Stimulated activated CD4-positive, alpha-beta T cell treated with anti-CD3 and anti-CD28 coated beads, Interleukin-4, amount 100 ng/mL, for 48 hours (primary cell): ENCODE results near the gene VPS13D.

Source experiments
- DNase-seq, 2 donors: peaks; one replicate each; pipeline ENCODE4 v3.0.0-alpha.2; 2020; ENCODE audit warnings: low read depth in 2 of 2

VPS13D gene

GRCh38 chr1:12229835-12230548, at the start of gene VPS13D:
Gene VPS13D (plus strand): TSS chr1:12230030. CDS start chr1:12234267, 4,237 bp downstream.
- DNase-seq = peak; percentile 83 to 85

GRCh38 chr1:12180315-12180714, 49.5 kb upstream of the VPS13D start:
- DNase-seq = no peak

DNA sequence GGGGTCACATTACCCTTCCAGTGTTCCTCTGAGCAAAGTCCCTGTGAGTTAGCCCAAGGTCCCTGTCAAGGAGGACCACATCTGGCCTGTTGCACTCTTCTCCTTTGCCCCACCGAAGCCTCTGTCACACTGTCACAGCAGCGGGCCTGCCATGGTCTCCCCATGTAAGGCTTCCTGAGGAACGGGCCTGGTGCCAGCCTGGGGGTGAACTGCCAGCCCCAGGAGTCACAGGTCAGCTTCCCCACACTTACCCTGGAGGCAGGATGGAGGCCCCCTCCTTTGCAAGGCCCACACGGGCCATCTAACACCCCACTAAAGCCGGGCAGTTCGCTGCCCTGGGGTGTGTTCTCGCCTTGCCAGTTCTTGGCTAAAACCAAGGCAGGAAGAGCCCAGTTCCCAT, 48.9 kb upstream of the VPS13D start:
- DNase-seq = no peak

DNA sequence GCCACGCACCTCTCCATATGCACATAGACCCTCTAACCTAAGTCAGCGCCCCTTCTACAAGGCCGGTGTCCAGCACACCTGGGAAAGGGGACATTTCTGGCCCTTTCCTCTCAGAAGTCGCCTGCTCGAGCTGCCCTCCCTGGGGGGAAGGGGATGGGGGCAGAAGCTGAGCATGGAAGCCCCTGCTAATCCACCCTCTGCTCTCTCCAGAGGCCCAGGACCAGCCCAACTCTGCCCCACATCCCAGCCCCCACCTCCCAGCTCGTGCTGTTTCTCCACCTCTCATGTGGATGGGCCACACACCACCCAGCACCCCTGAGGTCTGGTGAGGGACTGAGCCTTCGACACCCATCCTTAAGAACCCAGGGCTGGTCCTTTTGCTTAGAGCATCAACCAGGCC, 48.3 kb upstream of the VPS13D start:
- no peak for DNase-seq

DNA sequence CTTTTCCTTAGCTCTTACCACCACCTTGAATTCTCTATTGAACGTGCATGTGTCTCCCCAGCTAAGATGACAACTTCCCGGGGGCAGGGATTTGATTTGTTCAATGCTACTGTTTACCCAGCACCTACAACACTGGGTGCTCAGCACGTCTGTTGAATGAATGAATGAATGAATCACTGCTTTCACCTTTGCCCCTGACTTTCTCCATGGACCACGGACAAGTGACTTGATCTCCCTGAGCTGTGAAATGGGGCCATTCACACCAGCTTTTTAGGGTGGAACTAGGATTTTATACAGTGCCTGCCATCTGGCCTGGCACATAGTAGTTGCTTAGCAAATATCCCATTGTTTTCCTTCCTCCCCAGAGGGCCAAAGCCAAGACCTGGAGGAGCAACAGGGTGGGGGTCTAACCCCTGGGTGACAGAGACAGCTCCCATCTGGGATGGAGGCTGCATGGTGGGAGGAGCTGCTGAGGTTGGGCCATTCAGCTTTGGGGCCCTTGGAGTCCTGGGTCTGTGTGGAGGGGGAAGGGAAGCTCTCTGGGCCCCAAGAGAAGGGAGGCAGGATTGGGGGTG, 47.3 kb upstream of the VPS13D start:
- no peak for DNase-seq

DNA sequence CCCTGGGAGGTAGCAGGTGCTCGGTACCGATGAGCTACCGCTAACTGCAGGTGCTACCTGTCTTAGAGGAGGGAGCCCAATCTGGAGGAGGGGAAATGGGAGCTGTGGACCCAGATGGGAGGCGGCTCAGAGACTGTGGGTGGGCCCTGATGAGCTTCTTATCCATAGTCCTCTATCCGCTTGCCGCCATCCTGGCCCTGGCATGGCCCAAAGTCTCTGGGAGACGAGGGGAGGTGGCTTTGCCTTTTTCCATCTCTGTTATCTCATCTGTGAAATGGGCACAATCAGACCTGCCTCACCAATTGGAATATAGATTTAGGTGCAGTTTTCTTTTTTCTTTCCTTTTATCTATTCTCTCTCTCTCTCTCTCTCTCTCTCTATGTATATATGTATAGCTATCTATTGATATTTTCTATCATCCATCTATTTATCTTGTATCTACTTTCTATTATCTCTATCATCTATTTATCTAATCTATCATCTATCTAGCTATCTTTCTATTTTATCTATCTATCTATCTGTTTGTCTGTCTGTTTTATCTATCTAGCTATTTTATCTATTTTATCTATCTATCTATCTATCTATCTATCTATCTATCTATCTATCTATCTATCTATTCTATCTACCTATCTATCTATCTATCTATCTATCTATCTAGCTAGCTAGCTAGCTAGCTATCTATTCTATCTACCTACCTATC, 46.6 kb upstream of the VPS13D start:
- DNase-seq = no peak

DNA sequence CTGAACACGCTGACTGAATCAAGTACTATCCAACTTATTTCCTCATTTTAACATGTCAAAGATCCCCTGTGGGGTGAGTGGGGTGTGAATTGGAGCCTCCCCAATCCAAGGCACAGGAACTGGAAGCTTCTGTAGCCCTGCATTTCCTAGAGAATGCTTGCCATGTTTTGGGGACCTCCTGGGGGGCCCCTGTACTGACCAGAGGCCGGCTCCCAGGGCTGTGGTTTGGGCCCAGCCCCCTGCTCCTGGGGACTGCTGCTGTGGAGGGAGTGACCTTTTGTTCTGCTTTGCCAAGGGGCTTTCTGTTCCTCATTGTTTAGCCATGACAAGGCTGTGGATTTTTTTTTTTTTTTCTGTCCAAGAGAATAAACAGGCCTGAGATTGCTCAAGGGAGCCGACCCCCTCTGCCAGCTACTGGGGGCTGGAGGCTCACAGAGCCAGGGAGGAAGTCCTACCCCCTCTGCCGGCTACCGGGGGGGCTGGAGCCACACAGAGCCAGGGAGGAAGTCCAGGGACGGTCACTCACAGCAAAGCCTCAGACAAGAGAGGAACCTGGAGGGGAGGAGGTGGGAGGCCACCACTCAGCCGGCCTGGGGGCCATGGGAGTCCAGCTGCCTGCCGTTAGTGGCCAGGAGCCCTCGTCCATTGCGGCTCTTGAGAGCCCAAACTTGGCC, 45.7 kb upstream of the VPS13D start:
- no peak for DNase-seq

GRCh38 chr1:12185036-12185917, 44.6 kb upstream of the VPS13D start:
- no peak for DNase-seq

GRCh38 chr1:12185918-12186678, 43.7 kb upstream of the VPS13D start:
- no peak for DNase-seq

DNA sequence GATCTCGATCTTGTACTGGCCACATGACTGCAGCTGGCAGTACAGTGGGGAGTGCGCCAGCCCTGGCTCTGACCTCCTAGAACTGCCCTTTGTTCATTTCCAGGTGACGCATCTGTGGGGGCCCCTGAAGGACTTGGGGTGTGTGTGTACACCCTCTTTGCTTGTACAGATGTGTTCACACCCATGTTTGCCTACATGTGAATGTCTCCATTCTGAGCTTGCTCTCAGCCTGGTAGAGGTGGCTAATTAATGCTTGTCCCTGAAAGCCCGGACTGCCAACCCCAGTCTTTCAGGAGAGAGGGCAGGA, 43.2 kb upstream of the VPS13D start:
- DNase-seq = no peak

- no peak for DNase-seq
Measured at GRCh38 chr1:12188115-12188514, 41.7 kb upstream of the VPS13D start.

GRCh38 chr1:12188657-12189327, 41.0 kb upstream of the VPS13D start:
- no peak for DNase-seq

- no peak for DNase-seq
Measured at GRCh38 chr1:12189328-12189682, 40.5 kb upstream of the VPS13D start.

- no peak for DNase-seq
Measured at GRCh38 chr1:12191242-12192032, 38.4 kb upstream of the VPS13D start.

GRCh38 chr1:12194666-12195216, 35.1 kb upstream of the VPS13D start:
- no peak for DNase-seq

- DNase-seq = no peak
Measured at GRCh38 chr1:12195416-12195815, 34.4 kb upstream of the VPS13D start.

- no peak for DNase-seq
Measured at GRCh38 chr1:12196641-12197482, 33.0 kb upstream of the VPS13D start.

DNA sequence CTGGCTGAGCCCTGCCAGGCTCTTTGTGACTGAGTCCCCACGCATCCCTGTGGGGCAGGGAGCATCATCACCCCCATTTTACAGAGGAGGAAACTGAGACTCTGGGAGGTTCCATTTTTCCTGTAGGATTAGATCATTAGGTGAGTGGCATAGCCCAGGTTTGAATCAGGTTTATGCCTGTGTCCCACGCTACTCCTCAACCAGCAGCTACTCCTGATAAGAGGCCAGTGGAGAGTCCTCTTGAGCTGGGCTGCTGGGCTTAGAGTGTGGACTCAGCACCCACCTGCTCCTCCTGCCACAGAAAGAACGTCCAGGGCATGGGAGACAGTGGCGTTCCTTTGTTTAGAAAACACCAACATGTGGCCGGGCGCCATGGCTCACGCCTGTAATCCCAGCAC, 32.3 kb upstream of the VPS13D start:
- no peak for DNase-seq
